Activated T-helper 1 cell treated with anti-CD3 and anti-CD28 coated beads, Interleukin-12 subunit alpha, Interleukin-12 subunit beta, Interleukin-2, Interleukin-4 antibody, amounts not matched to agents 30 ng/mL and 10 ng/mL and 1 ng/mL, durations not matched to agents 14 hours and 24 hours and 36 hours (primary cell): ENCODE data around the gene BLTP1. TPM values are rescaled to one million over a fixed set of nuclear protein-coding genes. Genes with fewer than 3 reads are reported as not detected.

Source experiments
- DNase-seq: peaks from one replicate; pipeline ENCODE4 v3.0.0; 2021; ENCODE audit warnings: low spot score
- H3K27ac Mint-ChIP-seq: one replicate; pipeline ENCODE4 v1.8.0; 2021; ENCODE audit warnings: mild to moderate bottlenecking, mixed read lengths
- H3K27me3 Mint-ChIP-seq: one replicate; pipeline ENCODE4 v1.8.0; 2022; ENCODE audit warnings: mild to moderate bottlenecking, moderate library complexity, mixed read lengths; ENCODE audit not compliant: insufficient read depth
- H3K36me3 Mint-ChIP-seq: one replicate; pipeline ENCODE4 v1.8.0; 2021; ENCODE audit warnings: low read depth, mixed read lengths
- H3K4me1 Mint-ChIP-seq: one replicate; pipeline ENCODE4 v1.8.0; 2021; ENCODE audit warnings: low read depth, mixed read lengths
- H3K4me3 Mint-ChIP-seq: one replicate; pipeline ENCODE4 v1.8.0; 2021; ENCODE audit warnings: mild to moderate bottlenecking, moderate library complexity, mixed read lengths
- H3K9me3 Mint-ChIP-seq: one replicate; pipeline ENCODE4 v1.8.0; 2021; ENCODE audit warnings: mixed read lengths
- intact Hi-C: fragments of 100-400 bp; cut with micrococcal nuclease; formaldehyde crosslinking; loops from one replicate; pipeline ENCODE4 v1.15.1; 2024
- total RNA-seq: library from RNA; stranded (reverse); gene quantifications from 2 replicates; pipeline ENCODE4 v1.2.3, GENCODE V29; 2022

The BLTP1 gene
- total RNA-seq, 1 donor from 2014 or later: 25.4 TPM

- H3K27ac Mint-ChIP-seq: no peak overlapping the region
- no peaks in the 10 kb centered on the region for H3K4me1 Mint-ChIP-seq
- no peak for DNase-seq
- H3K36me3 Mint-ChIP-seq: peaks cover 2% of the 10 kb centered on the region
- peaks cover 9% of the 10 kb centered on the region for H3K27me3 Mint-ChIP-seq
- intact Hi-C loops: no loop called here
- H3K4me3 Mint-ChIP-seq: no peak overlapping the region
- H3K9me3 Mint-ChIP-seq: no peaks in the 10 kb centered on the region
Measured at GRCh38 chr4:122139139-122139538, 13.0 kb upstream of the BLTP1 start.

- Mint-ChIP-seq H3K27ac (no peak overlapping the region), H3K9me3 (no peaks in the 10 kb centered on the region), H3K27me3 (peaks cover 11% of the 10 kb centered on the region), H3K4me3 (no peak overlapping the region), H3K4me1 (no peaks in the 10 kb centered on the region), H3K36me3 (peaks cover 2% of the 10 kb centered on the region)
- no peak for DNase-seq
- intact Hi-C loops: no loop called here
Measured at GRCh38 chr4:122140834-122141233, 11.3 kb upstream of the BLTP1 start.

GRCh38 chr4:122142687-122143086 is 9.4 kb upstream of the BLTP1 start:
- Mint-ChIP-seq H3K4me1 (no peaks in the 10 kb centered on the region), H3K9me3 (no peaks in the 10 kb centered on the region), H3K27me3 (peaks cover 11% of the 10 kb centered on the region), H3K4me3 (no peak overlapping the region), H3K36me3 (peaks cover 2% of the 10 kb centered on the region), H3K27ac (no peak overlapping the region)
- no peak for DNase-seq
- intact Hi-C loops: no loop called here

- Mint-ChIP-seq H3K4me3 (no peak overlapping the region), H3K27me3 (peaks cover 4% of the 10 kb centered on the region), H3K36me3 (no peaks in the 10 kb centered on the region), H3K9me3 (no peaks in the 10 kb centered on the region), H3K27ac (no peak overlapping the region), H3K4me1 (peaks cover 18% of the 10 kb centered on the region)
- intact Hi-C loops: no loop called here
- no peak for DNase-seq
Measured at GRCh38 chr4:122146652-122147051, 5.5 kb upstream of the BLTP1 start.

GRCh38 chr4:122150931-122151330 is 1.2 kb upstream of the BLTP1 start:
- Mint-ChIP-seq H3K9me3 (no peaks in the 10 kb centered on the region), H3K4me3 (peak overlapping the region; percentile 97)

GRCh38 chr4:122152711-122153226 is 638 bp downstream of the BLTP1 start:
- Mint-ChIP-seq H3K27ac (peak overlapping the region; percentile 90), H3K27me3 (no peaks in the 10 kb centered on the region), H3K9me3 (no peaks in the 10 kb centered on the region), H3K4me1 (peaks cover 64% of the 10 kb centered on the region), H3K36me3 (peaks cover 21% of the 10 kb centered on the region), H3K4me3 (peak overlapping the region; percentile 97)
- DNase-seq: peak; percentile 14
- intact Hi-C loops: loop anchor here (1.0 to 10.0 kb wide), 14 partner anchors 22 to 1244 kb away; partner anchors contain the start of genes ANXA5, BBS12, BBS7 and CCNA2

More at GRCh38 chr4:122150931-122151330, 1.2 kb upstream of the BLTP1 start:
- DNase-seq: no peak
- Mint-ChIP-seq H3K27me3 (no peaks in the 10 kb centered on the region), H3K4me1 (peaks cover 49% of the 10 kb centered on the region), H3K36me3 (peaks cover 8% of the 10 kb centered on the region), H3K27ac (peak overlapping the region; percentile 27)
- intact Hi-C loops: loop anchor here (5.0 to 10.0 kb wide), 3 partner anchors 306 to 564 kb away; partner anchors contain the start of genes ANXA5 and IL2

- peaks cover 60% of the 10 kb centered on the region for H3K4me1 Mint-ChIP-seq
- H3K9me3 Mint-ChIP-seq: no peaks in the 10 kb centered on the region
- peaks cover 33% of the 10 kb centered on the region for H3K36me3 Mint-ChIP-seq
- no peaks in the 10 kb centered on the region for H3K27me3 Mint-ChIP-seq
- intact Hi-C loops: loop anchor here (10.0 kb wide), 1 partner anchor 558 kb away; no protein-coding TSS in a partner anchor
- H3K4me3 Mint-ChIP-seq: no peak overlapping the region
- H3K27ac Mint-ChIP-seq: peak overlapping the region; percentile 30
- no peak for DNase-seq
Measured at GRCh38 chr4:122156819-122157218, 4.7 kb downstream of the BLTP1 start.

GRCh38 chr4:122163301-122163700 is 11.2 kb downstream of the BLTP1 start:
- Mint-ChIP-seq H3K4me3 (no peak overlapping the region), H3K27me3 (no peaks in the 10 kb centered on the region), H3K9me3 (no peaks in the 10 kb centered on the region), H3K36me3 (peaks cover 23% of the 10 kb centered on the region), H3K4me1 (peaks cover 29% of the 10 kb centered on the region), H3K27ac (no peak overlapping the region)
- intact Hi-C loops: no loop called here
- DNase-seq: no peak

- Mint-ChIP-seq H3K9me3 (no peaks in the 10 kb centered on the region), H3K4me1 (peaks cover 29% of the 10 kb centered on the region), H3K4me3 (no peak overlapping the region), H3K27me3 (no peaks in the 10 kb centered on the region), H3K36me3 (peaks cover 23% of the 10 kb centered on the region), H3K27ac (no peak overlapping the region)
- no peak for DNase-seq
- intact Hi-C loops: no loop called here
Measured at GRCh38 chr4:122163767-122164166, 11.6 kb downstream of the BLTP1 start.

GRCh38 chr4:122167369-122167768 is 15.2 kb downstream of the BLTP1 start:
- Mint-ChIP-seq H3K9me3 (no peaks in the 10 kb centered on the region), H3K4me3 (no peak overlapping the region), H3K36me3 (peaks cover 19% of the 10 kb centered on the region), H3K27me3 (no peaks in the 10 kb centered on the region), H3K27ac (no peak overlapping the region), H3K4me1 (peaks cover 13% of the 10 kb centered on the region)
- intact Hi-C loops: no loop called here
- DNase-seq: no peak

- no peak overlapping the region for H3K4me3 Mint-ChIP-seq
- DNase-seq: no peak
- no peaks in the 10 kb centered on the region for H3K27me3 Mint-ChIP-seq
- no peak overlapping the region for H3K27ac Mint-ChIP-seq
- peaks cover 21% of the 10 kb centered on the region for H3K36me3 Mint-ChIP-seq
- H3K4me1 Mint-ChIP-seq: peaks cover 13% of the 10 kb centered on the region
- no peaks in the 10 kb centered on the region for H3K9me3 Mint-ChIP-seq
- intact Hi-C loops: no loop called here
Measured at GRCh38 chr4:122170775-122171174, 18.6 kb downstream of the BLTP1 start.

GRCh38 chr4:122171323-122171722 is 19.2 kb downstream of the BLTP1 start:
- peaks cover 21% of the 10 kb centered on the region for H3K36me3 Mint-ChIP-seq
- intact Hi-C loops: no loop called here
- no peaks in the 10 kb centered on the region for H3K9me3 Mint-ChIP-seq
- no peak overlapping the region for H3K27ac Mint-ChIP-seq
- H3K4me3 Mint-ChIP-seq: no peak overlapping the region
- peaks cover 13% of the 10 kb centered on the region for H3K4me1 Mint-ChIP-seq
- H3K27me3 Mint-ChIP-seq: no peaks in the 10 kb centered on the region
- DNase-seq: no peak

- Mint-ChIP-seq H3K9me3 (no peaks in the 10 kb centered on the region), H3K4me3 (no peak overlapping the region)
Measured at GRCh38 chr4:122172266-122172665, 20.1 kb downstream of the BLTP1 start.

GRCh38 chr4:122178961-122179360 is 26.8 kb downstream of the BLTP1 start:
- H3K9me3 Mint-ChIP-seq: no peaks in the 10 kb centered on the region
- no peak overlapping the region for H3K4me3 Mint-ChIP-seq
- H3K27ac Mint-ChIP-seq: no peak overlapping the region
- intact Hi-C loops: no loop called here
- no peak for DNase-seq
- H3K4me1 Mint-ChIP-seq: peaks cover 10% of the 10 kb centered on the region
- no peaks in the 10 kb centered on the region for H3K27me3 Mint-ChIP-seq
- H3K36me3 Mint-ChIP-seq: peaks cover 30% of the 10 kb centered on the region

More at GRCh38 chr4:122172266-122172665, 20.1 kb downstream of the BLTP1 start:
- Mint-ChIP-seq H3K27ac (no peak overlapping the region), H3K27me3 (no peaks in the 10 kb centered on the region), H3K4me1 (peaks cover 9% of the 10 kb centered on the region), H3K36me3 (peaks cover 22% of the 10 kb centered on the region)
- intact Hi-C loops: no loop called here
- no peak for DNase-seq
